ENCODE measurements around the gene RER1. TPM values are rescaled to one million over a fixed set of nuclear protein-coding genes. Genes with fewer than 3 reads are reported as not detected.
"Not testable (repeated sequence)": the region's sequence is repeated elsewhere in the genome, so short reads cannot be mapped to it uniquely, and the experiment has no call there.

The RER1 gene
- total RNA-seq, 1 donor, result 18.8 TPM

- no peaks in the 10 kb centered on the region for H3K4me1 ChIP-seq (ENCODE audit: insufficient read depth, low read length)
- no peak overlapping the region for H3K4me3 ChIP-seq (ENCODE audit: low read length)
- H3K9me3 ChIP-seq (ENCODE audit: low read depth, low read length), result no peaks in the 10 kb centered on the region
- H3K27me3 ChIP-seq (ENCODE audit: insufficient read depth, low read length), result no peaks in the 10 kb centered on the region
These were observed 38.3 kb downstream of the RER1 start for GRCh38 chr1:2429780-2430591.

- no peaks in the 10 kb centered on the region for H3K9me3 ChIP-seq (ENCODE audit: low read depth, low read length)
- H3K4me3 ChIP-seq (ENCODE audit: low read length), result no peak overlapping the region
- no peaks in the 10 kb centered on the region for H3K4me1 ChIP-seq (ENCODE audit: insufficient read depth, low read length)
- no peaks in the 10 kb centered on the region for H3K27me3 ChIP-seq (ENCODE audit: insufficient read depth, low read length)
These were observed 38.9 kb downstream of the RER1 start for GRCh38 chr1:2430592-2430973.

GRCh38 chr1:2431103-2431502 is 39.5 kb downstream of the RER1 start:
- H3K4me1 ChIP-seq (ENCODE audit: insufficient read depth, low read length), result no peaks in the 10 kb centered on the region
- H3K4me3 ChIP-seq (ENCODE audit: low read length), result no peak overlapping the region
- H3K27me3 ChIP-seq (ENCODE audit: insufficient read depth, low read length), result no peaks in the 10 kb centered on the region
- H3K9me3 ChIP-seq (ENCODE audit: low read depth, low read length), result no peaks in the 10 kb centered on the region

GRCh38 chr1:2431518-2431917 is 39.9 kb downstream of the RER1 start:
- no peak overlapping the region for H3K4me3 ChIP-seq (ENCODE audit: low read length)
- H3K9me3 ChIP-seq (ENCODE audit: low read depth, low read length), result no peaks in the 10 kb centered on the region
- H3K4me1 ChIP-seq (ENCODE audit: insufficient read depth, low read length), result no peaks in the 10 kb centered on the region
- no peaks in the 10 kb centered on the region for H3K27me3 ChIP-seq (ENCODE audit: insufficient read depth, low read length)

- Histone ChIP-seq H3K9me3 (ENCODE audit: low read depth, low read length) (no peaks in the 10 kb centered on the region), H3K4me1 (ENCODE audit: insufficient read depth, low read length) (no peaks in the 10 kb centered on the region), H3K27me3 (ENCODE audit: insufficient read depth, low read length) (no peaks in the 10 kb centered on the region), H3K4me3 (ENCODE audit: low read length) (no peak overlapping the region)
These were observed 40.8 kb downstream of the RER1 start for GRCh38 chr1:2432441-2432844.

GRCh38 chr1:2433196-2433595 is 41.6 kb downstream of the RER1 start:
- Histone ChIP-seq H3K27me3 (ENCODE audit: insufficient read depth, low read length) (no peaks in the 10 kb centered on the region), H3K4me1 (ENCODE audit: insufficient read depth, low read length) (no peaks in the 10 kb centered on the region)

GRCh38 chr1:2433936-2434655 is 42.5 kb downstream of the RER1 start:
- Histone ChIP-seq H3K4me3 (ENCODE audit: low read length) (no peak overlapping the region), H3K9me3 (ENCODE audit: low read depth, low read length) (no peaks in the 10 kb centered on the region), H3K27me3 (ENCODE audit: insufficient read depth, low read length) (no peaks in the 10 kb centered on the region), H3K4me1 (ENCODE audit: insufficient read depth, low read length) (no peaks in the 10 kb centered on the region)

More at GRCh38 chr1:2433196-2433595, 41.6 kb downstream of the RER1 start:
- H3K9me3 ChIP-seq (ENCODE audit: low read depth, low read length), result no peaks in the 10 kb centered on the region
- H3K4me3 ChIP-seq (ENCODE audit: low read length), result no peak overlapping the region

GRCh38 chr1:2435091-2435490 is 43.5 kb downstream of the RER1 start:
- no peak overlapping the region for H3K4me3 ChIP-seq (ENCODE audit: low read length)
- no peaks in the 10 kb centered on the region for H3K4me1 ChIP-seq (ENCODE audit: insufficient read depth, low read length)
- H3K9me3 ChIP-seq (ENCODE audit: low read depth, low read length), result no peaks in the 10 kb centered on the region
- H3K27me3 ChIP-seq (ENCODE audit: insufficient read depth, low read length), result no peaks in the 10 kb centered on the region

GRCh38 chr1:2435746-2436355 is 44.2 kb downstream of the RER1 start:
- H3K27me3 ChIP-seq (ENCODE audit: insufficient read depth, low read length), result no peaks in the 10 kb centered on the region

GRCh38 chr1:2436876-2437275 is 45.2 kb downstream of the RER1 start:
- no peaks in the 10 kb centered on the region for H3K9me3 ChIP-seq (ENCODE audit: low read depth, low read length)
- H3K4me3 ChIP-seq (ENCODE audit: low read length), result no peak overlapping the region
- H3K4me1 ChIP-seq (ENCODE audit: insufficient read depth, low read length), result no peaks in the 10 kb centered on the region
- H3K27me3 ChIP-seq (ENCODE audit: insufficient read depth, low read length), result no peaks in the 10 kb centered on the region

More at GRCh38 chr1:2435746-2436355, 44.2 kb downstream of the RER1 start:
- Histone ChIP-seq H3K9me3 (ENCODE audit: low read depth, low read length) (no peaks in the 10 kb centered on the region), H3K4me1 (ENCODE audit: insufficient read depth, low read length) (no peaks in the 10 kb centered on the region), H3K4me3 (ENCODE audit: low read length) (no peak overlapping the region)

GRCh38 chr1:2437617-2438016 is 46.0 kb downstream of the RER1 start:
- no peaks in the 10 kb centered on the region for H3K4me1 ChIP-seq (ENCODE audit: insufficient read depth, low read length)
- H3K9me3 ChIP-seq (ENCODE audit: low read depth, low read length), result no peaks in the 10 kb centered on the region
- no peak overlapping the region for H3K4me3 ChIP-seq (ENCODE audit: low read length)
- peaks cover 1% of the 10 kb centered on the region for H3K27me3 ChIP-seq (ENCODE audit: insufficient read depth, low read length)

GRCh38 chr1:2438038-2438437 is 46.4 kb downstream of the RER1 start:
- Histone ChIP-seq H3K27me3 (ENCODE audit: insufficient read depth, low read length) (peaks cover 5% of the 10 kb centered on the region), H3K4me3 (ENCODE audit: low read length) (no peak overlapping the region), H3K4me1 (ENCODE audit: insufficient read depth, low read length) (no peaks in the 10 kb centered on the region), H3K9me3 (ENCODE audit: low read depth, low read length) (no peaks in the 10 kb centered on the region)

GRCh38 chr1:2438641-2439040 is 47.0 kb downstream of the RER1 start:
- H3K4me3 ChIP-seq (ENCODE audit: low read length), result no peak overlapping the region
- H3K27me3 ChIP-seq (ENCODE audit: insufficient read depth, low read length), result peaks cover 5% of the 10 kb centered on the region
- H3K9me3 ChIP-seq (ENCODE audit: low read depth, low read length), result no peaks in the 10 kb centered on the region
- H3K4me1 ChIP-seq (ENCODE audit: insufficient read depth, low read length), result no peaks in the 10 kb centered on the region

GRCh38 chr1:2439369-2439768 is 47.7 kb downstream of the RER1 start:
- no peaks in the 10 kb centered on the region for H3K9me3 ChIP-seq (ENCODE audit: low read depth, low read length)
- no peaks in the 10 kb centered on the region for H3K4me1 ChIP-seq (ENCODE audit: insufficient read depth, low read length)
- no peak overlapping the region for H3K4me3 ChIP-seq (ENCODE audit: low read length)
- H3K27me3 ChIP-seq (ENCODE audit: insufficient read depth, low read length), result peaks cover 7% of the 10 kb centered on the region

GRCh38 chr1:2440346-2440745 is 48.7 kb downstream of the RER1 start:
- H3K9me3 ChIP-seq (ENCODE audit: low read depth, low read length); H3K4me3 ChIP-seq (ENCODE audit: low read length); H3K27me3 ChIP-seq (ENCODE audit: insufficient read depth, low read length); H3K4me1 ChIP-seq (ENCODE audit: insufficient read depth, low read length): not testable (repeated sequence)

All from mononuclear cell (primary cell).